Stimulated activated CD4-positive, alpha-beta T cell treated with anti-CD3 and anti-CD28 coated beads, Interleukin-12 subunit alpha, Interleukin-12 subunit beta, amount 100 ng/mL, for 4 hours (primary cell): Measurements from ENCODE around the gene GIGYF2.
"Not testable (repeated sequence)": the region's sequence is repeated elsewhere in the genome, so short reads cannot be mapped to it uniquely, and the experiment has no call there.

Experiments used
- DNase-seq: peaks from one replicate; pipeline ENCODE4 v3.0.0-alpha.2; 2020

GIGYF2 gene

DNA sequence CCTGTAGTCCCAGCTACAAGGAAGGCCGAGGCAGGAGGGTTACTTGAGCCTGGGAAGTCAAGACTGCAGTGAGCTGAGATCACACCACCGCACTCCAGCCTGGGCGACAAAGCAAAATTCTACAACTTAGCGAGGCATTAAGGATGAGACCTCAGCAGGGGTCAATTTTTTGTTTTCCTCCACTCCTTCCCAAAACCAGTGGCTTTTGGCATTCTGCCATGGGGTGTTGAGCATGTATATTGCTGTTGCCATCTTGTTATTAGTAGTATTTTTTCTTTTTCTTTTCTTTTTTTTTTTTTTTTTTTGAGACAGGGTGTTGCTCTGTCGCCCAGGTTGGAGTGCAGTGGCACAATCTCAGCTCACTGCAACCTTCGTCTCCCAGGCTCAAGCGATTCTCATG is 8.9 kb upstream of the GIGYF2 start:
- no peak for DNase-seq

DNA sequence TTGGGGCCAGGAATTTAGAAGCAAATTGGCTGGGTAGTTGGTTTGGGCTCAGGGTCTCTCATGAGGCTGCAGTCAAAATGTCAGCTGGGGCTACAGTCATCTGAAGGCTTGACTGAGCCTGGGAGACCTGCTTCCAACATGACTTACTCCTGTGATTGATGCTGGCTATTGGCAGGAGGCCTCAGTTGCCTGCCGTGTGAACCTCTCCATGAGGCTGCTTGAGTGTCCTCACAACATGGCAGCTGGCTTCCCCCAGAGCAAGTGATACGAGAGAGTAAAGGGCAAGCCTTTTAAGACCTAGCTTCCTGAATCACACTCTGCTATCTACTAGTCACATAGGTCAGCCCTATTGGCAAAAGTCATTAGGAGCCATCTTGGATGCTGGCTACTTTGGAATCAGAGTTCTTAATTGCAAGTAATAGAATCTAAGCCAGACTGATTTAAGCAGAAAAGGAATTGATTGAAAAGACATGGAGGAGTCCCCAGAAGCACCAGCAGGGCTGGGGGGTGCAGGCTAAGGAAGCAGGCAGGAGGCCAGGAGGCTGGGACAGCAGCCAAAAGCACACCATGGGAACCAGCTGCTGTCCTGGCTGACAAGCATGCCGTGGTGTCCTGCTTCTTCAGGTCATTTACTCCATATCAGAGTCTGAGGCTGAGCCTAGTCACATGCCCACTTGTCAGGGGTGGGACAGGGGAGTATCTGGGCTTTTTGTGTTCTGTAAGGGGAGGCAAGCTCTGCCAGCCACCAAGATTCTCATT is 7.8 kb upstream of the GIGYF2 start:
- no peak for DNase-seq

DNA sequence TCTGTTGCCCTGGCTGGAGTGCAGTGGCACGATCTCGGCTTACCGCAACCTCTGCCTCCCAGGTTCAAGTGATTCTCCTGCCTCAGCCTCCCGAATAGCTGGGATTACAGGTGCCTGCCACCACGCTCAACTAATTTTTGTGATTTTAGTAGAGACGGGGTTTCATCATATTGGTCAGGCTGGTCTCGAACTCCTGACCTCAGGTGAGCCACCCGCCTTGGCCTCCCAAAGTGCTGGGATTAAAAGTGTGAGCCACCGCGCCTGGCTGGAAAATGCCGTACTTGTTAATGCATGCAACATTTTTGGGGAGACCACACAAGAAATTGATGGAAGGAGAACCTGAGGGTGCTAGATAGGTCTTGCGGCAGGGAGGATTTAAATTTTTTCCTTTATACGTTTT is 6.0 kb upstream of the GIGYF2 start:
- not testable (repeated sequence) for DNase-seq

DNA sequence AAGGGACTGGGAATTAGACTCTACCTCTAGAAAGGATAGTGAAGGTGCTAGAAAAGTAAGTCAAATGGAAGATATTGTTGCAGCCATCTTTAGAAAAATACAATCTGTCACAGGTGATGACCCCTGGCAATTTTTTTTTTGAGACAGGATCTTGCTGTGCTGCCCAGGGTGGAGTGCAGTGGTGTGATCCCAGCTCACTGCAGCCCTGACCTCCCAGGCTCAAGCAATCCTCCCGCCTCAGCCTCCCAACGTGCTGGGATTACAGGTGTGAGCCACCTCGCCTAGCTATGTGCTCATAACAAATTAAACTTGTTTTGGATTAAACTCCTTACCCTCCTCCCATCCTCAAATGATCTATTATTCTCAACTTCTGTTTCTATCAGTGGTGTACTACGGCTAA is 3.8 kb upstream of the GIGYF2 start:
- no peak for DNase-seq

DNA sequence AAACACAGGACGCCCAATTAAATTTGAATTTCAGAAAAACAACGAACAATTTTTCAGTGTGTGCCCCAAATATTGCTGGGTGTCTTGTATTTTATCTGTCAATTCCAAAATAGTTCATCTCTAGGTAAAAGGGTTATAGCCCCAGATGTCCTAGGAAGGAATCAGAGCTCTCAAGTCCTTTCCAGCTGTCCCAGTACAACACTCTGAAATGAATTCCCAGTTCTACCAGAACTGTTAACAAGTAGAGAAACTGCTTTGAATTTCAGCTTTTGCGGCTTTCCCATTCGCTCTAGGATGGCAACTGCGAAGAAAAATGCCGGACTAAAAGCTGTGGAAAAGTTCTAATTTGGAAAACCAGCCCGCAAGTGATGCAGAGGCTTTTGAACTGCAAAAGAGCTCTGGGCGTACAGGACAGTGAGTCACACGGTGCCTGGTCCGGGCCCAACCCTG is 497 bp upstream of the GIGYF2 start:
- DNase-seq, result no peak

DNA sequence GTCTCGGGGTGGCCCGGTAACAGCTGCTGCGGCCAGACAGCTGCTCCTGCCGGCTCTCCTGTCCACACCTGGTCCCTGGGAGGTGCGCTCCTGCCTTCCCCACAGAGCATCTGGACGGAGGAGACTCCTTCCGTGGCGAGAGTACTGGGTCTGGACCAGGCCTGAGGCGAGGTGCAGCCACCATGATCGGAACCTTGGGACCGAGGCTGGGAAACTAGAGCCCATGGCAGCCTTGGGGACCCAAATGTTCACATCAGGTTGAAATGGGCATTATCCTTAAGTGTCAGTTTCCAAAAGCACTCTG is 628 bp downstream of the GIGYF2 start:
- no peak for DNase-seq

DNA sequence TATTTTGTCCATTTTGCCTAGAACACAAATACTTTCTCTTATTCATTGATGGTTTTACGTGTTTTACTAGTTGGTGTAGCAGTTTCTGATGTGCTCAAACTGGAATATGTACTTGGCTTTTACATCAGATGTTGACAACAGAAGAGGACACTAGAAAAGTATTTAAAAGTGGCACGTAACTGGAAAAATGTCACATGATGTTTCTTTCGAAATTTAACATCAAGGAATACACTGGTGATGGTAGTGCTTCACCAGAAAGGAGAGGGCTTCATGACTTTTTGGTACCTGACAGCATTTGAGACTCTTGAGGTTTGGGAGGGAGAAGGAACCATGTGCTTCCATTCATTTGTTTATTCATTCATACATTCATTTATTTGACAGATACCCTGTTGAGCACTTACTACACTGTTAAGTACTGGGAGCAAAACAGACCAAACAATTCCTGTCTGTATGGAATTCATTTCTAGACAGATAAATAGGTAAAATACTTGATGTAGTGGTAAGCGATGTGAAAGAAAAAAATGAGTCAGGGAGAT is 1.5 kb downstream of the GIGYF2 start:
- DNase-seq, result no peak

DNA sequence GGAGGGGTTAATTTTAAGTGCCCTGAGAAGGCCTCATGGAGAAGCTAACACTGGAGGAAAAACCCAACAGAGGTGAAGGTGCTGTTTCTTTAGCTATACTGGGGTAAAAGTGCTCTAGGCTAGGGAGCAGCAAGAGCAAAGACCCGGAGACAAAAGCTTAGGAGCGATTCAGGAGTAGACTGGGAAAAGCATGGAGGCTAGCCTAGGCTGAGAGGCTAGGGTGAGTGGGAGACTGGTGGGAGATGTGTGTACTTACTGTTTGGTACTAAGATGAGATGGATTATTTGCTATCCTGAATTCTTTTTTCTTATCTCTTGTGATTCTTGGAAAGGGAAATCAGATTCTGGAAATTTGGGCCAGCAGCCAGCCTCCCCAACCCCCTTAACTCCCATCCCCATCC is 2.0 kb downstream of the GIGYF2 start:
- DNase-seq, result no peak

DNA sequence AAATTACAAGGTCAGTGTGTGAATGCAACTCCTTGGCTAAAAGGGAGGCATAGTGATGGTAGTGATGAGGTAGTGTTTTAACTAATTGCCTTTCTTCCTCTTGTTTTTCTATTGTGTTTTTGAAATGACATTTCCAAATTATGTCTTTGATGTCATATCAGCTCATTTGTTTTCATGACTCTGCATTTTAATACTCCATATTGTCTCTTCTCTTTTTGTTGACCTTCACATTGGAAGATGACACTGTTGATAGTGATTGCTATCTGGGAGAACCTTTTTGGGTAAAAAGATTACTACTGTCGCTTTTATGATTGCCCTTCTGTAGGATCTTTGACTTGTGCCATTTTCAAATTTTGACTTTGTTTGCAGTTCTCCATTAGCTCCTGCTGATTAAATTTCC is 3.0 kb downstream of the GIGYF2 start:
- no peak for DNase-seq

DNA sequence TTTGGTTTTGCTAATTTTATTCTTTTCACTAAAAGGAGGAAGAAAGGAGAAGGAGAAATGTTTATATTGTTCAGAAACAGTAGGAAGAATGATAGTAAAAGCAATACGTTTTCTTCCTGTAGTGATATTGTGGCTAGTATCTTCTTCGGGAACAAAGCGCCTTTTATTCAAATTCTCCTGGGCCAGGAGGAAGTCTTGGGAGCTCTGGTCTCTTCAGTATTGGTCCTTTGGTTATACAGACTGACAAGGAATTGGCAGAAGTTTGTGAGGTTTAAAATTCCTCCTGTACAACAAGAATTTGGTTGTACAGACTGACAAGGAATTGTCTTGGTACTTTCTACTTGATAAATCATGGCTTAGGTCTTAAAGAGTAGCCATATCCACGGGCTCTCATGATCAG is 9.9 kb downstream of the GIGYF2 start:
- no peak for DNase-seq

DNA sequence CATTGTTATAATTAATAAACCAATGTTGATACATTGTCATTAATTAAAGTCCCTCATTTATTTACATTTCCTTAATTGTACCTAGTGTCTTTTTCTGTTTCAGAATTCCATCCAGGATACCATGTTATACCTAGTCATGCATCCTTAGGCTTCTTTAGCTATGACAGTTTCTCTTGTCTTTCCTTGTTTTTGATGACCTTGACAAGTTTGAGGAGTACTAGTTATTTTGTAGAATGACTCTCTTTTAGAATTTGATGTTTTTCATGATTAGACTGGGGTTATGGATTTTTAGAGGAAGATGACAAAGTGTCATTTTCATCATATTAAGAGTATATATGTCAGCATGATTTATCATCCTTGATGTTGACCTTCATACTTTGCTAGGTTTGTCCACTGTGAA is 16.4 kb downstream of the GIGYF2 start:
- no peak for DNase-seq

DNA sequence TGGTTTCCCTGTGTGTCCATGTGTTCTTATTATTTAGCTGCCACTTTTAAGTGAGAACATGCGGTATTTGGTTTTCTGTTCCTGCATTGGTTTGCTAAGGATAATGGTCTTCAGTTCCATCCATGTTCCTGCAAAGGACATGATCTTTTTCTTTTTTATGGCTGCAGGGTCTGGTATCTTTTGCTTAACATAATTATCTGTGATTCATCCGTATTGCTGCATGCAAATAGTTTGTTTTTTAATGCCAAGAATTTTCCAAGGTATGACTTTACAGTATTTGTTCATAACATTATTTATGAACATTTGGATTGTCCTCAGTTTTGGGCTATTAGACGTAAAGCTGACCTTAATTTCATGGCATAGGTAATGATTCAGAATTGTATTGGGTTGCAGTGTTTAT is 17.8 kb downstream of the GIGYF2 start:
- no peak for DNase-seq

DNA sequence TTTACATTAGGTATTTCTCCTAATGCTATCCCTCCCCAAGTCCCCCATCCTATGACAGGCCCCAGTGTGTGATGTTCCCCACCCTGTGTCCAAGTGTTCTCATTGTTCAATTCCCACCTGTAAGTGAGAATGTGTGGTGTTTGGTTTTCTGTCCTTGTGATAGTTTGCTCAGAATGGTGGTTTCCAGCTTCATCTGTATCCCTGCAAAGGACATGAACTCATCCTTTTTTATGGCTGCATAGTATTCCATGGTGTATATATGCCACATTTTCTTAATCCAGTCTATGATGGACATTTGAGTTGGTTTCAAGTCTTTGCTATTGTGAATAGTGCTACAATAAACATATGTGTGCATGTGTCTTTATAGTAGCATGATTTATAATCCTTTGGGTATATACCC is 22.9 kb downstream of the GIGYF2 start:
- not testable (repeated sequence) for DNase-seq

DNA sequence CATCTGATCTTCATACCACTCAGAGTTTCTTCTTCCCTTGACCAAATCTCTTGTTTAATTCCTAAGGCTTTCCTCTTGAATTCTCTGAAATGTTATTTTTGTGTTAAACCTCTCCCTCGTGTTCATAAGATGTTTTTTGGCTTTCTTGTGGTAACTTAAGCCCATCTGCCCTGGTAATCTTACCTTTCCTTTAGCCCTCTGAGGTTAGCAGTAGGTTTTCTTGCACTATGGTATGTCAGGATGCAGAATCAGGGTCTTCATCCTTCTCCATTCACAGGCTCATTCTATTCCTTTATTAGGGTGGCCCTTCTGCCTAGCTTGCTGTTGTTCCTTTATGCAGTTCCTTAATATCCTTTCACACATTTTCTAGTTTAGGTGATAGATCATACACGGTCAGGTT is 24.1 kb downstream of the GIGYF2 start:
- DNase-seq, result no peak

DNA sequence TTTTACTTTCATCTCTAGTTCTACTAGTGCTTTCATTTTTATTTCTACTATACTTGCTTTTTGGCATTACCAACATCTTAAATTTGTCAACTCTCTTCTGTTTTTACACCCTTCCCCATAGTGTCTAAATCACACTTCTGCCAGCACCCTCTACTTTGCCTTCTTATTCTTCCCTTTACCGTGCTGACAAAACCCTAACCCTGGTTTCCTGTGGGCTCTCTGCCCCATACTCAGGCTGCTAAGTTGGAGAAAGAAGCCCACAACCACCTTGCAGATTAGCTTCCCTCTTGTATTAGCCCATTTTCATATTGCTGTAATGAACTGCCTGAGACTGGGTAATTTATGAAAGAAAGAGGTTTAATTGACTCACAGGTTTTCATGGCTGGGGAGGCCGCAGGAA is 24.8 kb downstream of the GIGYF2 start:
- no peak for DNase-seq

DNA sequence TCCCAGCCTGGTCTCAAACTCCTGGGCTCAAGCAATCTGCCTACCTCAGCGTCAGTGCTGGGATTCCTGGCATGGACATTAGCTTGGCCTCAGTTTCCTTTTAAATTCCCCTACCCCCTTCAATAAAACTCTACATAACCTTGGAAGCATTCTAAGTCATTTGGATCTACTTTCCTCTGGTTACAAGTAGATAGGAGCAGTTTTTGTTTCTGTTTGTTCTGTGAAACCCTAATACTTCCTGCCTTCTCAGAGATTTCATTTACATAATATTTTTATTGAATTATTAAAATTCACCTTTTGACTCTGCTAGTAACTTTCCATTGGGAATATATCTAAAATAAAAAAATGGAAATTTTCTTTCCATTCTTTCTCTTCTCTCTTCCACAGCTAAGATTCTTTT is 25.9 kb downstream of the GIGYF2 start:
- no peak for DNase-seq

DNA sequence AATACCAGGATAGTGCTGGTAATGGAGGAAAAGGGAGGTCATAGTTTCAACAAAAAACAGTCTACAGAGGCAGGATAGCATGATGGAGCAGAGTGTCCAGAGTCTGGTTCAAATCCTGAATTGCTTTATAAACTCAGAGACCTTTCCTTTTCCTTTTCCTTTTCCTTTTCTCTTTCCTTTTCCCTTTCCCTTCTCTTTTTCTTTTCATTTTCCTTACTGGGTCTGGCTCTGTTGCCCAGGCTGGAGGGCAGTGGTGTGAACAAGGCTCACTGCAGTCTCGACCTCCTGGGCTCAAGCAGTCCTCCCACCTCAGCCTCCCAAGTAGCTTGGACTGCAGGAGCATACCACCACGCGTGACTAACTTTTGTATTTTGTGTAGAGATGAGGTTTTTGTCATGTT is 31.7 kb downstream of the GIGYF2 start:
- DNase-seq, result no peak

DNA sequence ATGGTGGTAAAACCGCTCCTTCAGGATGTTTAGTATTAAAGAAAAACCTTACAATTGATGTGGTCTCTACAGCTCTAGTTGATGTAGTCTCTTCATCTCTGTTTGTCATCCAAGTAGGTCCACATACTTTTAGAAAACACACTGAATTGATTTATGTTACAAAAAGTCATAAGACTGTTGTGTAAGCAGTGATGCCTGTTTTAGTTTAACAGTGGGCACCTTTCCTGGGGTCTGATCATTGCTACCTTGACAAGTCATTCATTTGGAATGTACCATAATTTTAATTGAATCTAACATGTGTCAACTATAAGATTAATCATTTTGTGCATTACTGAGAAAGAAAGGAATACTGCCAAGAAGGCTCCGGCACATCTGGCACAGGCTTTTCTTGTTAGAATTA is 34.3 kb downstream of the GIGYF2 start:
- DNase-seq, result no peak

DNA sequence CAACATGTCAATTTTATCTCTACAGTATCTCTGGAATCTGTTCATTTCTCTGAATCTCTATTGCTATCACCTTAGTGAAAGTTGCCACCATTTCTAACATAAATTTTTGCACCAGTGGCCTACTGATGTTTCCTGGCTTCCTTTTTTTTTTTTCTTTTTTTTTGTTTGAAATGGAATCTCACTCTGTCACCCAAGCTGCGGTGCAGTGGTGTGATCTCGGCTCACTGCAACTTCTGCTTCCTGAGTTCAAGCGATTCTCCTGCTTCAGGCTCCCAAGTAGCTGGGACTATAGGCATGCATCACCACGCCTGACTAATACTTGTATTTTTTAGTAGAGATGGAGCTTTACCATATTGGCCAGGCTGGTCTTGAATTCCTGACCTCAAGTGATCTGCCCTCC is 44.2 kb downstream of the GIGYF2 start:
- no peak for DNase-seq

DNA sequence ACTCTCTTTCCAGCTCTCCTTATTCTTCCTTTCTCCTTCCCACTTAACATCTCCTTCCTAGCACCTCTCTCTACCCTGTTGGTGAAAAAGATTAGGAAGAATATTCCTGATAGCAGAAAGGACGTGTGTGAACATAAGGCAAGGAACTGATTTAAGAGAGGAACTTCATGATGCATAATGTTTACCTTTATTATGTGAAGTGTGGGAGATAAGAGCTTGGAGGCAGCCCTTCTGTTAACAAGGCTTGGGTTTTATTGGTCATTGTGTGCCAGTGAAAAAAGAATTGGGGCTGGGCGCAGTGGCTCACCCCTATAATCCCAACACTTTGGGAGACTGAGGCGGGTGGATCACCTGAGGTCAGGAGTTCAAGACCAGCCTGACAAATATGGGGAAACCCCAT is 44.8 kb downstream of the GIGYF2 start:
- DNase-seq, result no peak

DNA sequence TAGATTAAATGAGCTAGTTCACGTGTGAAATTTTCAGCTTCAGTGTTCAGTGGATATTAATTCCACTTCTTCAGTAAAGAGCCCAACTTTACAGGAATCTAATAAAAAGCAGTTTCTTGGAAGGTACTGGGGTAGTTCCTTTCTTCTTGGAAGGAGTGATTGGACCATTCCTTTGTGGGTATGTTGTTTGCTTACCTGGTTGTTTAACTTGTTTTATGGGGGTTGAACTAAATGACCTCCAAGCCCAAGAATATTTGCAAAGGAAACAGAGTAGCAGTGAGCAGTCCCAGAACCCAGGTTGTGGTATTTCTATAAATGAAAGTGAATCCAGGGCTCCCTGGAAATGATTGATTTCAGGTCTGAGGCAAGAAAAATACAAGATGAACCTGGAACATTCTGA is 47.8 kb downstream of the GIGYF2 start:
- DNase-seq, result no peak

DNA sequence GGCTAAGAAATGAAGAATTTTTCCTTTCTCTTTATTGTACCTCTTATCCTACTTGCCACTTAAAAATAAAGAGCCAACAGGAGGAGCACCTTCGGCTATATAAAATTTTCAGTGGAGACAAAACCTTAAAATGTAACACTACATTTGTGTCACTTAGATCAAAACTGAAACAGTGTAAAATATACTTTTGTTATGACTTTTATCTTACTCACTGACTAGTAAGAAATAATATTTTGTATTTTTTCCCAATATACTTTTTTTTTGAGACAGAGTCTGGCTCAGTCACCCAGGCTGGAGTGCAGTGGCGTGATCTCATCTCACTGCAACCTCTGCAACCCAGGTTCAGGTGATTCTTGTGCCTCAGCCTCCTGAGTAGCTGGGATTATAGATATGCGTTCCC is 50.9 kb downstream of the GIGYF2 start:
- no peak for DNase-seq

DNA sequence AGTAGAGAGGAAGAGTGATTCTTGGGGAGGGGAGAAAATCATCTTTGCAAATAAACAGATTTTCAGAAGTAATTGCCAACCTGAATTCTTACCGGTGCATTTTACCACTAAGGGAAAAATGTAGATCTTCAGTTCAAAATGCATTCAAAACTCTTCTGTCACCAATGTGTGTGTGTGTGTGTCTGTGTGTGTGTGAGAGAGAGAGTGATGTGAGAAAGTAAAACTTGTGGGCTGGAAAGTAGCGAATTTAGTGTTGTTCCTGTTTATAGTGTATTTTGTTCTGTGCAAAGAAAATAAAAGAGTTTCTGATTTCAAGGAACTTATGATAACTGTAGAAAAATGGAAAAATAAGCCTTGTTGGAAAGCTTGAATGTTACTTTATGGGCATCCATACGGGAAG is 52.2 kb downstream of the GIGYF2 start:
- no peak for DNase-seq

DNA sequence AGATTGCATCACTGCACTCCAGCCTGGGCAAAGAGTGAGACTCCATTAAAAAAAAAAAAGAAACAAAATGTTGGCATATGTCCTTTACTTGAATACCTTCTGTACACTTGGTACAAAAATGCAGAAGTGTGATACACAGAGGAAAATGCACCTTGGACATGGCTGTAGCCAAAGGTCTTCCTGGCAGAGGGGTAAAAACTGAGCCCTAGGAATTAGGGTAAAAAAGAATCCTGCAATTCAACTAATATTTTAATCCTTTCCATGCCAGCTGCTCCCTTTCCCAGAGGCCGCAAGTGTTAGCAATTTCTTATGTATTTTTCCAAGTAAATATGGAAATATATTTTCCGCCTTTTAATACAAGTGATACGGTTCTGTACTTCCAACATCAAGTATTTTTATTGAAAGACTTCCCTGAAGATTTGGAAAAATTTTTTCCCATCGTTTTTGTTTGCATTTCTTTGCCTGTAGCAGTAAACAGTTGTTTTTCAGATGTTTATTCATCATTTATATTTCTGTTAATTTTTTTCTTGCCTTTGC is 53.1 kb downstream of the GIGYF2 start:
- no peak for DNase-seq

DNA sequence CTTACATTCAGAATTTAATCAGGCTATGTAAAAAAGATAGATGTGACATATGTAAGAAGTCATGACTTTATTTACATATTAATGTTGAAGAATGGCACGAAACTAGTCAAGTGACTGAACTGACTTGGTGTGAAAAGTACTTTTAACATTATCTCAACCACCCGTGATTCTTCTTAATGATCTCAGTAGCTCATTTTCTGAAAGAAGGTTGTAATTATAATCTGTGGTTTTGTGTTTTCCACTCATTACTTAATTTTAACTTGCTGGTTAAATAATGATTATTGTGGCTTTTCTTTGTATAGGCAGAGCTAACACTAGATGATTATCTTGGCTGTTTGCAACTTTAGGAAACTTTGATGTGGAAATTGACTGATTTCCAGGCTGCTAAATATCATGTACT is 60.8 kb downstream of the GIGYF2 start:
- no peak for DNase-seq
